ENCODE data around the gene GGN. TPM values are rescaled to one million over a fixed set of nuclear protein-coding genes. Genes with fewer than 3 reads are reported as not detected.
A peak's percentile ranks its signal among the peaks of the same experiment; 100 is the strongest.
"Not testable (repeated sequence)": the region's sequence is repeated elsewhere in the genome, so short reads cannot be mapped to it uniquely, and the experiment has no call there.

Gene GGN
- total RNA-seq, 1 donor from 2014 or later, result 0.59 TPM

GRCh38 chr19:38411898-38412297 is 24.1 kb upstream of the GGN start:
- DNase-seq (ENCODE audit: low read depth), result not testable (repeated sequence)

GRCh38 chr19:38411041-38411712 is 23.3 kb upstream of the GGN start:
- peak; percentile 38 for DNase-seq (ENCODE audit: low read depth)

GRCh38 chr19:38410407-38410806 is 22.6 kb upstream of the GGN start:
- not testable (repeated sequence) for DNase-seq (ENCODE audit: low read depth)

GRCh38 chr19:38409631-38410133 is 21.8 kb upstream of the GGN start:
- DNase-seq (ENCODE audit: low read depth), result peak; percentile 51

- no peak for DNase-seq (ENCODE audit: low read depth)
Measured at GRCh38 chr19:38405276-38405675, 17.4 kb upstream of the GGN start.

- no peak for DNase-seq (ENCODE audit: low read depth)
Measured at GRCh38 chr19:38404858-38405257, 17.0 kb upstream of the GGN start.

- peak; percentile 95 for DNase-seq (ENCODE audit: low read depth)
Measured at GRCh38 chr19:38402967-38403674, 15.3 kb upstream of the GGN start, which contains the start of gene FAM98C. Gene FAM98C, plus strand, starts transcription at chr19:38403093. Its CDS starts 61 bp downstream, at chr19:38403154.

- DNase-seq (ENCODE audit: low read depth), result no peak
Measured at GRCh38 chr19:38402623-38402966, 14.8 kb upstream of the GGN start.

- DNase-seq (ENCODE audit: low read depth), result no peak
Measured at GRCh38 chr19:38401148-38401547, 13.3 kb upstream of the GGN start.

GRCh38 chr19:38400361-38400760 is 12.5 kb upstream of the GGN start:
- DNase-seq (ENCODE audit: low read depth), result no peak

- DNase-seq (ENCODE audit: low read depth), result no peak
Measured at GRCh38 chr19:38399537-38399936, 11.7 kb upstream of the GGN start.

- no peak for DNase-seq (ENCODE audit: low read depth)
Measured at GRCh38 chr19:38399081-38399480, 11.2 kb upstream of the GGN start.

GRCh38 chr19:38395381-38396114 is 7.7 kb upstream of the GGN start:
- no peak for DNase-seq (ENCODE audit: low read depth)

- no peak for DNase-seq (ENCODE audit: low read depth)
Measured at GRCh38 chr19:38394488-38394887, 6.7 kb upstream of the GGN start.

GRCh38 chr19:38392707-38393308 is 5.0 kb upstream of the GGN start:
- DNase-seq (ENCODE audit: low read depth), result no peak

GRCh38 chr19:38391911-38392464 is 4.2 kb upstream of the GGN start:
- DNase-seq (ENCODE audit: low read depth), result no peak

- no peak for DNase-seq (ENCODE audit: low read depth)
Measured at GRCh38 chr19:38389957-38390924, 2.4 kb upstream of the GGN start.

- DNase-seq (ENCODE audit: low read depth), result peak; percentile 63
Measured at GRCh38 chr19:38389101-38389925, 1.5 kb upstream of the GGN start.
